Brain microvascular endothelial cell (primary cell): Measurements from ENCODE around the gene GTF3C1.

Experiments
- DNase-seq: peaks from one replicate; pipeline ENCODE4 v3.0.0-alpha.2; 2020
- H3K27ac ChIP-seq: fragments of 250-450 bp; sonication (Bioruptor Pico); 2 replicates; pipeline ENCODE4 v1.5.1; 2020; ENCODE audit warnings: mild to moderate bottlenecking, moderate library complexity
- H3K27me3 ChIP-seq: fragments of 250-450 bp; sonication (Bioruptor Pico); replicated peaks from 2 replicates; pipeline ENCODE4 v1.5.1; 2020; ENCODE audit warnings: mild to moderate bottlenecking
- H3K36me3 ChIP-seq: fragments of 250-450 bp; sonication (Bioruptor Pico); replicated peaks from 2 replicates; pipeline ENCODE4 v1.5.1; 2020; ENCODE audit warnings: mild to moderate bottlenecking
- H3K4me3 ChIP-seq: 2 replicates; pipeline ENCODE4 v1.5.1; 2011; ENCODE audit warnings: low read depth, mild to moderate bottlenecking, control low read depth, low read length, moderate library complexity
- in situ Hi-C: cut with HindIII; loops from 2 replicates; pipeline ENCODE4 v1.10.0; 2017; ENCODE audit warnings: low sequenced_read_pairs, low pct_ligation_motif_present
- TF ChIP-seq, protein P1 (sequence below): IDR thresholded peaks from 2 replicates; pipeline ENCODE4 v1.5.1; 2011; ENCODE audit warnings: low read depth, mild to moderate bottlenecking, moderate library complexity, low read length, control low read depth, inconsistent platforms; ENCODE audit errors: missing control alignments

The GTF3C1 gene

DNA sequence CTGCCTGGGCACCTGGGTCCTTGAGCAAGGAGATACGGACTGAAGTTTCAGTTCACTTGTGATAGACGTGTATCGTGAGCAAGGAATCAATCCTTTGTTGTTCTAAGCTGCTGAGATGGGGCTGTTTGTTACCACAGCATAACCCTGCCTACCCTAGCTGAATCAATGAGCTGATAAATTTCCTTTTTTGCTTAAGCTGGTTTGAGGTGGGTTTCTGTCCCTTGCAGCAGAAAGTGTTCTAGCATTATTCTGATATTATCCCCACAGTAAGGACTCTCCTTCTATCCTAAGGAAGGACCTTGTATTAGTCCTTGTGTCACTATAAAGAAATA, 96.3 kb downstream of the GTF3C1 start:
- in situ Hi-C loops: no loop called here
- TF ChIP-seq, protein P1, sequence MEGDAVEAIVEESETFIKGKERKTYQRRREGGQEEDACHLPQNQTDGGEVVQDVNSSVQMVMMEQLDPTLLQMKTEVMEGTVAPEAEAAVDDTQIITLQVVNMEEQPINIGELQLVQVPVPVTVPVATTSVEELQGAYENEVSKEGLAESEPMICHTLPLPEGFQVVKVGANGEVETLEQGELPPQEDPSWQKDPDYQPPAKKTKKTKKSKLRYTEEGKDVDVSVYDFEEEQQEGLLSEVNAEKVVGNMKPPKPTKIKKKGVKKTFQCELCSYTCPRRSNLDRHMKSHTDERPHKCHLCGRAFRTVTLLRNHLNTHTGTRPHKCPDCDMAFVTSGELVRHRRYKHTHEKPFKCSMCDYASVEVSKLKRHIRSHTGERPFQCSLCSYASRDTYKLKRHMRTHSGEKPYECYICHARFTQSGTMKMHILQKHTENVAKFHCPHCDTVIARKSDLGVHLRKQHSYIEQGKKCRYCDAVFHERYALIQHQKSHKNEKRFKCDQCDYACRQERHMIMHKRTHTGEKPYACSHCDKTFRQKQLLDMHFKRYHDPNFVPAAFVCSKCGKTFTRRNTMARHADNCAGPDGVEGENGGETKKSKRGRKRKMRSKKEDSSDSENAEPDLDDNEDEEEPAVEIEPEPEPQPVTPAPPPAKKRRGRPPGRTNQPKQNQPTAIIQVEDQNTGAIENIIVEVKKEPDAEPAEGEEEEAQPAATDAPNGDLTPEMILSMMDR: no peak
- no peaks in the 10 kb centered on the region for H3K36me3 ChIP-seq
- H3K27me3 ChIP-seq: no peaks in the 10 kb centered on the region
- H3K27ac ChIP-seq: no peak overlapping the region
- H3K4me3 ChIP-seq: no peak overlapping the region
- no peak for DNase-seq

DNA sequence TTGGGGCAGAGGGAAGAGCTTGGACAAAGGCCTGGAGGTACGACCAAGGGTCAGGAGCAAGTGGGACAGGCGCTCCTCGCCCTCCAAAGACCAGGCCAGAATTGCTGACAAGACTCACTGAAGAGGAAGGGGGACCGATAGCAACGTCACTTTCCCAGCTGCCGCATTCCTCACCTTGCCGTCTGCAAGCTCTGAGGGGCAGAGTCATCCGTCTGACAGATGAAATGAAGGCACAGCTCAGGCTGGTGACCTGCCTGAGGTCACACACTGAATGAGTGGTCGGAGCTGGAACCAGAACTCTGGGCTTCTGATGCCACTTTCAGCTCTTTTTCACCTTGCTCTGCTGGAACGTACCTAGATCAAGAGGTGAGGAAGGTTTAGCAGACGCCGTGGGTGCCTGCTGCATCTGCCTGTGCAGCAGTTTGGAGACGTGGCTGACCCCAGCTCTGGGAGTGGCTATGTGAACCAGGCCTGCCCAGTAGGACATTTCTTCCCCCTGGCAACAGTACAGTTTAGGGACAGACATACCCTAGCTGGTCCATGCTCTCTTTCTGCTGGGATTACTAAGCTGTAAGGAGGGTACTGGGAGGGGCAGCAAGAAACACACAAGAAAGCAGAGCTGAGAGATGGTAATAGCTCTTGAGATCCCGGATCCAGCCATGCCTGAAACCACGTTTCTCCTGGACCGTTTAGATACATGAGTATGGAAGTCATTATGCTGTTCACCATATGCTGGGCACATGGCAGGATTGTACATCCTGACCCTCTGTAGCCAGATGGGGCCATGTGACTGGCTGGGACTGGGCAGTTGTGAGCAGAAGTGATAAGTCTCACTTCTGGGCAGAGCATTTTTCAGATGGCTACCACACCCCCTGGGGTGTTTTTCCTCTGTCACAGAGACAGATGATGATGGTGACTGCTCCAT, 96.9 kb downstream of the GTF3C1 start:
- H3K4me3 ChIP-seq: no peak overlapping the region
- no peaks in the 10 kb centered on the region for H3K27me3 ChIP-seq
- in situ Hi-C loops: no loop called here
- H3K27ac ChIP-seq: no peak overlapping the region
- DNase-seq: no peak
- TF ChIP-seq, protein P1: no peak
- no peaks in the 10 kb centered on the region for H3K36me3 ChIP-seq

DNA sequence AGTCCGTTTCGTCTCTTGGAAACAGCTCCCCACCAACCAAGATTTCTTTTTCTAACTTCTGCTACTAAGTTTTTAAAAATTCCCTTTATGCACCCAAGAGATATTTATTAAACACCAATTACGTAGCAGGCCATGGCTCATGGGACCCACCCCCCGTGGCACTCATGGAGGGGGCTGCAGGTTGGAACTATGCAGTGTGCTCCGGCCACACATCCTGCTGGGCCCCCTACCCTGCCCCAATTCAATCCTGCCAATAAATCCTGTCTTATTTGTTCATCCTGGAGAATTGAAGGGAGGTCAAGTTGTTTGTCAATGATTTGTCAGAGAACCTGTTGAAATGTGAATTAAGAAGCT, 99.5 kb downstream of the GTF3C1 start:
- no peak overlapping the region for H3K27ac ChIP-seq
- H3K36me3 ChIP-seq: no peaks in the 10 kb centered on the region
- in situ Hi-C loops: no loop called here
- TF ChIP-seq, protein P1: no peak
- DNase-seq: no peak
- no peaks in the 10 kb centered on the region for H3K27me3 ChIP-seq
- H3K4me3 ChIP-seq: no peak overlapping the region

DNA sequence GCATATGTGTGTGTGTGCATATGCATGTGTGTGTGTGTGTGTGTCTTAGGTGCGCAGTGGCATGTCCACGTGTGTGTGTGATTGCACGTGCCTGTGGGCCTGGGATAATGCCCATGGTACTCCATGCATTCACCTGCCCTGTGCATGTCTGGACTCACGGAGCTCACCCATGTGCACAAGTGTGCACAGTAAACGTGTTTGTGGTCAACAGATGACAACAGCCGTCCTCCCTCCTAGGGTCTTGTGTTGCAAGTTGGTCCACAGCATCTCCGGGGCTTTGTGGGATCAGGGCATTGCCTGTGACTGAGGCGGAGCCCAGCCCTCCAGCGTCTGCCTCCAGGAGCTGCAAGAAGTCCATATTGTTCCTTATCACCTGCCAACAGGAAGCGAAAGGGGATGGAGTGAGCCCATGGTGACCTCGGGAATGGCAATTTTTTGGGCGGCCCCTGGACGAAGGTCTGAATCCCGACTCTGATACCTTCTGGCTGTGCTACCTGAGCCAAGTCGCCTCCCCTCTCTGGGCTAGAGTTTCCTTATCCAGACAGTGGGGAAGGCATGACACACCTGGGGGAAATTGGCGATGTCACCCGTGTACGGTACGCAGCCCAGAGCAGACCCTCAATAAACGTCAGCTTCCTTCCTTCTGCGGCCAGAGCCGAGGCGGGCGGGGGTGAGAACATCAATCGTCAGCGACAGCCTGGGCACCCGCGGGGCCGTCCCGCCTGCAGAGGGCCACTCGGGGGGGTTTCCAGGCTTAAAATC, 100.1 kb downstream of the GTF3C1 start:
- Histone ChIP-seq H3K27me3 (no peaks in the 10 kb centered on the region), H3K36me3 (no peaks in the 10 kb centered on the region), H3K4me3 (no peak overlapping the region), H3K27ac (no peak overlapping the region)
- TF ChIP-seq, protein P1: no peak
- in situ Hi-C loops: no loop called here
- no peak for DNase-seq

DNA sequence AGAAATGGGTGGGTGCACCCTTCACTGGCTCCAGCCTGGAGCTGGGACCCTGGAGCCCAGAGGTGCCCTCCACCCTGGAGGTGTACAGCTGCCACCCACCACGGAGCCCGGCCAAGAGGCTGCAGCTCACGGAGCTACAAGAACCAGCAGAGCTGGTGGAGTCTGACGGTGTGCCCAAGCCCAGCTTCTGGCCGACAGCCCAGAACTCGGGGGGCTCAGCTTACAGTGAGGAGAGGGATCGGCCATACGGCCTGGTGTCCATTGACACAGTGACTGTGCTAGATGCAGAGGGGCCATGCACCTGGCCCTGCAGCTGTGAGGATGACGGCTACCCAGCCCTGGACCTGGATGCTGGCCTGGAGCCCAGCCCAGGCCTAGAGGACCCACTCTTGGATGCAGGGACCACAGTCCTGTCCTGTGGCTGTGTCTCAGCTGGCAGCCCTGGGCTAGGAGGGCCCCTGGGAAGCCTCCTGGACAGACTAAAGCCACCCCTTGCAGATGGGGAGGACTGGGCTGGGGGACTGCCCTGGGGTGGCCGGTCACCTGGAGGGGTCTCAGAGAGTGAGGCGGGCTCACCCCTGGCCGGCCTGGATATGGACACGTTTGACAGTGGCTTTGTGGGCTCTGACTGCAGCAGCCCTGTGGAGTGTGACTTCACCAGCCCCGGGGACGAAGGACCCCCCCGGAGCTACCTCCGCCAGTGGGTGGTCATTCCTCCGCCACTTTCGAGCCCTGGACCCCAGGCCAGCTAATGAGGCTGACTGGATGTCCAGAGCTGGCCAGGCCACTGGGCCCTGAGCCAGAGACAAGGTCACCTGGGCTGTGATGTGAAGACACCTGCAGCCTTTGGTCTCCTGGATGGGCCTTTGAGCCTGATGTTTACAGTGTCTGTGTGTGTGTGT, 100.9 kb downstream of the GTF3C1 start:
- Histone ChIP-seq H3K27ac (no peak overlapping the region), H3K27me3 (no peaks in the 10 kb centered on the region), H3K36me3 (no peaks in the 10 kb centered on the region), H3K4me3 (no peak overlapping the region)
- DNase-seq: no peak
- TF ChIP-seq, protein P1: no peak
- in situ Hi-C loops: no loop called here
